HG02943 (cell line): Measurements from ENCODE around the gene E2F2.

Source experiments
- ATAC-seq: cut with Tn5 transposase; IDR thresholded peaks from one replicate; pipeline ENCODE4 v1.9.1; 2021; ENCODE audit warnings: mild to moderate bottlenecking, low read depth, moderate library complexity; ENCODE audit not compliant: unreplicated experiment

Gene E2F2

GRCh38 chr1:23469372-23469982 is 61.6 kb downstream of the E2F2 start:
- ATAC-seq, result no peak

- no peak for ATAC-seq
Measured at GRCh38 chr1:23466423-23466989, 64.5 kb downstream of the E2F2 start.

- no peak for ATAC-seq
Measured at GRCh38 chr1:23463286-23463685, 67.7 kb downstream of the E2F2 start.

GRCh38 chr1:23462766-23463165 is 68.3 kb downstream of the E2F2 start:
- ATAC-seq, result no peak

- no peak for ATAC-seq
Measured at GRCh38 chr1:23461050-23461449, 70.0 kb downstream of the E2F2 start.

GRCh38 chr1:23460519-23460918 is 70.5 kb downstream of the E2F2 start:
- no peak for ATAC-seq

GRCh38 chr1:23459338-23459757 is 71.7 kb downstream of the E2F2 start:
- no peak for ATAC-seq
